HepG2 (cell line): ENCODE measurements around the gene NSD2. TPM values are rescaled to one million over a fixed set of nuclear protein-coding genes. Genes with fewer than 3 reads are reported as not detected.

ENCODE experiments used
- ATAC-seq: fragments of 200-7000 bp; cut with Tn5 transposase; 3 replicates; pipeline ENCODE4 v1.9.1; 2020; ENCODE audit warnings: mild to moderate bottlenecking, moderate library complexity
- BruUV-seq: library from RNA; stranded (reverse); fragments of 400-500 nt; replicated peaks from 2 replicates; lab custom pipeline; 2021; lab: Mats Ljungman, UMichigan
- CTCF ChIA-PET: fragments of 300-600 bp; formaldehyde crosslinking; extraction: SDS; loops from one replicate; lab custom pipeline; 2021; ENCODE audit warnings: low total read pairs, inconsistent platforms, low intra/inter-chr PET ratio; lab: Yijun Ruan, JAX
- POLR2A ChIA-PET: fragments of 350-600 bp; sonication (Branson Sonifier 250); formaldehyde crosslinking; loops from one replicate; lab custom pipeline; 2020; ENCODE audit warnings: antibody characterized with exemption, inconsistent platforms; lab: Yijun Ruan, JAX
- DNase-seq: peaks from one replicate; pipeline ENCODE4 v3.0.0-alpha.2; 2015; ENCODE audit warnings: low spot score
- FAIRE-seq: peaks from 3 replicates; lab custom pipeline; 2011; peaks lifted over from hg19 to GRCh38; lab: Jason Lieb, UNC
- H2AFZ ChIP-seq: one replicate; pipeline ENCODE4 v1.6.1; 2011; ENCODE audit warnings: low read length, inconsistent platforms
- H3K27ac ChIP-seq: fragments of 300-600 bp; 3 replicates; pipeline ENCODE4 v1.8.0; 2011; ENCODE audit warnings: mixed run types, mild to moderate bottlenecking, mixed read lengths, low read length, inconsistent platforms; ENCODE audit not compliant: insufficient read depth; ENCODE audit errors: extremely low read length
- H3K27me3 ChIP-seq, 2 experiments: fragments of 200-600 bp in 1 of 2; 2 replicates in 1 of 2; 3 replicates in 1 of 2; pipeline versions ENCODE4 v1.6.0 to v1.8.0; 2011; ENCODE audit warnings: low read length in 2 of 2, mild to moderate bottlenecking in 2 of 2, moderate library complexity in 2 of 2, inconsistent platforms in 1 of 2; ENCODE audit not compliant: insufficient read depth in 2 of 2, control insufficient read depth in 1 of 2
- H3K36me3 ChIP-seq, 2 experiments: fragments of 200-600 bp in 1 of 2; replicated peaks in 1 of 2; 2 replicates in 1 of 2; 3 replicates in 1 of 2; pipeline versions ENCODE4 v1.5.1 to v1.8.0; 2011; ENCODE audit warnings: low read length in 2 of 2, inconsistent platforms in 1 of 2; ENCODE audit not compliant: insufficient read depth in 2 of 2, control insufficient read depth in 1 of 2
- H3K4me1 ChIP-seq: 2 replicates; pipeline ENCODE4 v1.5.1; 2012; ENCODE audit warnings: low read length, inconsistent platforms; ENCODE audit not compliant: insufficient read depth
- H3K4me2 ChIP-seq: 2 replicates; pipeline ENCODE4 v1.6.0; 2011; ENCODE audit warnings: low read depth, low read length, inconsistent platforms
- H3K4me3 ChIP-seq, 3 experiments: fragments of 200-600 bp in 1 of 3; sonication (generic), shearing (Covaris generic) in 1 of 3; replicated peaks in 1 of 3; 2 replicates each; pipeline ENCODE4 v1.5.1; 2011 to 2016; ENCODE audit warnings: low read length in 3 of 3, inconsistent platforms in 2 of 3, low read depth in 2 of 3, mild to moderate bottlenecking in 2 of 3, control low read depth in 1 of 3, mixed read lengths in 1 of 3; ENCODE audit not compliant: insufficient read depth in 1 of 3
- H3K79me2 ChIP-seq: one replicate; pipeline ENCODE4 v1.6.1; 2011; ENCODE audit warnings: low read length, inconsistent platforms; ENCODE audit not compliant: insufficient read depth
- H3K9ac ChIP-seq: 2 replicates; pipeline ENCODE4 v1.6.0; 2011; ENCODE audit warnings: mild to moderate bottlenecking, low read depth, low read length, inconsistent platforms; ENCODE audit not compliant: insufficient read depth
- H3K9me3 ChIP-seq: 2 replicates; pipeline ENCODE4 v1.5.1; 2012; ENCODE audit warnings: mild to moderate bottlenecking, low read length
- H4K20me1 ChIP-seq: 2 replicates; pipeline ENCODE4 v1.6.0; 2011; ENCODE audit warnings: inconsistent platforms, mild to moderate bottlenecking, low read length, moderate library complexity; ENCODE audit not compliant: insufficient read depth
- AGO2 ChIP-seq: fragments of 200-400 bp; formaldehyde crosslinking; optimal IDR thresholded peaks from 2 replicates; pipeline ENCODE3; 2017; ENCODE audit warnings: mild to moderate bottlenecking, low read depth, low read length, moderate library complexity
- EZH2 ChIP-seq: conservative IDR thresholded peaks from 2 replicates; pipeline ENCODE4 v1.6.1; 2012; ENCODE audit warnings: mild to moderate bottlenecking, low read depth, low read length, moderate library complexity
- REPIN1 ChIP-seq: sonication (generic); formaldehyde crosslinking; IDR thresholded peaks from 2 replicates; pipeline ENCODE4 v1.8.0; 2022; ENCODE audit warnings: missing genetic modification reagents, low read depth, mild to moderate bottlenecking, borderline replicate concordance
- TCF12 ChIP-seq, 2 experiments: fragments of 450-650 bp in 1 of 2; sonication (generic) in 1 of 2; formaldehyde crosslinking in 1 of 2; IDR thresholded peaks; 2 replicates each; pipeline versions ENCODE4 v1.6.1 to v1.8.0; 2017 to 2022; ENCODE audit warnings: antibody characterized with exemption in 1 of 2, mild to moderate bottlenecking in 1 of 2, missing genetic modification reagents in 1 of 2, moderate library complexity in 1 of 2
- ZNF543 ChIP-seq: sonication (generic); formaldehyde crosslinking; IDR thresholded peaks from 2 replicates; pipeline ENCODE4 v1.4.0; 2020; ENCODE audit warnings: mild to moderate bottlenecking, missing genetic modification reagents
- ZNF670 ChIP-seq: sonication (generic); formaldehyde crosslinking; IDR thresholded peaks from 2 replicates; pipeline ENCODE4 v1.8.0; 2022; ENCODE audit warnings: mild to moderate bottlenecking, missing genetic modification reagents, borderline replicate concordance
- ZNF776 ChIP-seq: sonication (generic); formaldehyde crosslinking; IDR thresholded peaks from 2 replicates; pipeline ENCODE4 v1.4.0; 2020; ENCODE audit warnings: mild to moderate bottlenecking, missing genetic modification reagents
- WGBS: methylation state at CpG from one replicate; pipeline ENCODE4 v1.1.6; 2017; ENCODE audit warnings: low lambda C conversion rate; 5-methylcytosine and 5-hydroxymethylcytosine counted together
- in situ Hi-C: cut with HindIII; loops from 2 replicates; pipeline ENCODE4 v1.10.0; 2017; ENCODE audit warnings: low pct_unique_long_range_greater_than_20kb; ENCODE audit not compliant: extremely low pct_ligation_motif_present
- intact Hi-C: fragments of 100-400 bp; cut with micrococcal nuclease; formaldehyde crosslinking; loops from one replicate; pipeline ENCODE4 v1.10.0; 2022; ENCODE audit not compliant: unreplicated experiment
- polyA plus RNA-seq, 8 experiments: library from polyadenylated mRNA; depleted of rRNA in 3 of 8; stranded (reverse) in 7 of 8; unstranded in 1 of 8; fragments of >200 nt; fragmentation: Illumina TruSeq in 4 of 8; extraction: Trizol in 4 of 8; gene quantifications; 2 replicates each; pipeline versions ENCODE4 v1.2.1 to v1.2.3, GENCODE V29; 2011 to 2016; ENCODE audit warnings: low read depth in 4 of 8, missing spikeins in 1 of 8, mixed read lengths in 1 of 8; ENCODE audit not compliant: insufficient read depth in 1 of 8
- total RNA-seq, 5 experiments: library from RNA; depleted of rRNA; stranded (reverse); fragments of >200 nt; fragmentation: Illumina TruSeq; extraction: Trizol; gene quantifications; 2 replicates each; pipeline ENCODE4 v1.2.3, GENCODE V29; 2016; ENCODE audit warnings: low read depth in 1 of 5

The NSD2 gene
- total and polyA plus RNA-seq, 2 of the 13 experiments (the other 11 are each of a cell fraction or from before 2014, with no cell fraction given): 22.0 to 65.9 TPM

DNA sequence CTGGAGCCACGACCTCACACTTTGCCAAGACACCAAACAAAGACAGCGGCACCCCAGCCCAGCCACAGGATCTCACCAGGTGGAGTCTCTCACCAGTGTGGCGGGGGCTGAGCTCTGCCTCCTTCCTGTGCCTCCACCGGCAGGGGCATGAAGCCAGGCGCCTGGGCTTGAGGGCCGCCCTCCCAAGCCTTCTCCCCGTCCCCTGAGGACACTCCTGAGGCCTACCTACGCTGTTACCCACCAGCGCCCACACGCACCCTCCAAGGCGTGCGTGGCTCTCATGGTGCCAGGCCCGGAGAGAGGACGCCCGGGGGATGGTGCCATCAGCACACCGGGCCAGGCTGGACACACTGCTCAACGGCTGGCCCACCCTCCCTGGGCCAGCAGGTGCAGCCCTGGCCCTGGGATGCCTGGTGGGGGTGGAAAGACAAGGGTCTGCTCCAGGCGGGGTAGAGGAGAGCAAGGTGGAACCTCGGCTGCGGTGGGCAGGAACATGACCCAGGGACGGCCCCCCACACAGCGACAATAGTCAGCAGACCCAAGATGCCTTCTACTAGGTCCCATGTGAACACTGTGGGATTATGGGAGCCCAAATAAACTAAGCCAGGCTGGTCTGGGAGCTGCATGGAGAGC lies 115.5 kb downstream of the NSD2 start:
- H3K9me3 ChIP-seq: no peaks in the 10 kb centered on the region
- in situ Hi-C loops: no loop called here
- no peak overlapping the region for H3K4me3 ChIP-seq
- no peak overlapping the region for H3K27ac ChIP-seq
- TF ChIP-seq AGO2 (peak; percentile 11), ZNF776 (CRISPR knock-in tag) (no peak)
- H3K36me3 ChIP-seq: peaks cover 36 to 78% of the 10 kb centered on the region in 2 experiments
- ChIA-PET POLR2A (no interaction called here), CTCF (no interaction called here)
- WGBS: 90% methylated on average over 15 of the region's 22 CpGs
- BruUV-seq: no TSS peak
- no peaks in the 10 kb centered on the region for H3K4me1 ChIP-seq
- ATAC-seq (peak; percentile 6), FAIRE-seq (no peak), DNase-seq (no peak)
- H3K79me2 ChIP-seq: no peaks in the 10 kb centered on the region
- H3K4me2 ChIP-seq: no peak overlapping the region
- intact Hi-C loops: no loop called here
- peaks cover 2% of the 10 kb centered on the region; the same call in 1 of the 2 replicates for H4K20me1 ChIP-seq
- no peak overlapping the region for H2AFZ ChIP-seq
- H3K9ac ChIP-seq: no peak overlapping the region
- H3K27me3 ChIP-seq: no peaks in the 10 kb centered on the region

GRCh38 chr4:1987296-1987695 lies 116.1 kb downstream of the NSD2 start:
- ATAC-seq (no peak; the same call in 2 of the 3 replicates), FAIRE-seq (no peak), DNase-seq (no peak)
- 100% methylated on average over 8 of the region's 19 CpGs for WGBS
- ChIA-PET POLR2A (no interaction called here), CTCF (no interaction called here)
- intact Hi-C loops: no loop called here
- H2AFZ ChIP-seq: no peak overlapping the region
- no peaks in the 10 kb centered on the region for H3K79me2 ChIP-seq
- 0 out of 2 replicates have a peak, but pooled peaks cover 2% of the 10 kb centered on the region for H4K20me1 ChIP-seq
- H3K4me2 ChIP-seq: no peak overlapping the region
- no peaks in the 10 kb centered on the region for H3K9me3 ChIP-seq
- no peaks in the 10 kb centered on the region for H3K27me3 ChIP-seq
- in situ Hi-C loops: no loop called here
- TF ChIP-seq EZH2: no peak
- no peak for TF ChIP-seq REPIN1 (CRISPR knock-in tag)
- no peak for TF ChIP-seq ZNF670 (CRISPR knock-in tag)
- no peak for TF ChIP-seq ZNF543 (CRISPR knock-in tag)
- peak; percentile 5 for TF ChIP-seq AGO2
- no peak for TF ChIP-seq TCF12 (IDR thresholded peaks at IDR 0.05)
- no peak for TF ChIP-seq TCF12 (CRISPR knock-in tag; IDR thresholded peaks at IDR 0.05)
- H3K36me3 ChIP-seq: peaks cover 35 to 75% of the 10 kb centered on the region in 2 experiments
- BruUV-seq: no TSS peak
- H3K4me1 ChIP-seq: no peaks in the 10 kb centered on the region
- no peak overlapping the region for H3K4me3 ChIP-seq
- H3K9ac ChIP-seq: no peak overlapping the region
- H3K27ac ChIP-seq: no peak overlapping the region
